Mesodermal cell (in vitro differentiated cells): ENCODE measurements around the gene TMEFF2.

Source experiments
- H3K27ac ChIP-seq: 2 replicates; pipeline ENCODE4 v1.7.0; 2013; ENCODE audit warnings: mild to moderate bottlenecking, low read depth, low read length, moderate library complexity; ENCODE audit not compliant: severe bottlenecking
- H3K36me3 ChIP-seq: 2 replicates; pipeline ENCODE4 v1.7.1; 2013; ENCODE audit warnings: mild to moderate bottlenecking, low read length, moderate library complexity; ENCODE audit not compliant: control insufficient read depth, insufficient read depth
- H3K4me1 ChIP-seq: one replicate; pipeline ENCODE4 v1.7.1; 2013; ENCODE audit warnings: mild to moderate bottlenecking, low read length; ENCODE audit not compliant: insufficient read depth, control insufficient read depth, poor library complexity, severe bottlenecking
- H3K4me3 ChIP-seq: 2 replicates; pipeline ENCODE4 v1.7.0; 2013; ENCODE audit warnings: low read length, control low read depth, mild to moderate bottlenecking; ENCODE audit not compliant: insufficient read depth, poor library complexity, severe bottlenecking; ENCODE audit errors: extremely low read depth
- H3K9me3 ChIP-seq: 2 replicates; pipeline ENCODE4 v1.7.1; 2013; ENCODE audit warnings: mild to moderate bottlenecking, low read length, moderate library complexity; ENCODE audit not compliant: control insufficient read depth
- WGBS, 2 experiments: methylation state at CpG; one replicate each; pipeline ENCODE4 v1.1.5; 2013; ENCODE audit warnings: missing lambda C conversion rate in 2 of 2; ENCODE audit not compliant: insufficient coverage in 2 of 2; 5-methylcytosine and 5-hydroxymethylcytosine counted together

Gene TMEFF2

GRCh38 chr2:191936882-191937405 is 257.8 kb downstream of the TMEFF2 start:
- Histone ChIP-seq H3K27ac (no peak overlapping the region), H3K4me3 (no peak overlapping the region), H3K4me1 (peaks cover 8% of the 10 kb centered on the region), H3K36me3 (no peaks in the 10 kb centered on the region), H3K9me3 (no peaks in the 10 kb centered on the region)
- WGBS, 2 experiments, result 80 to 100% methylated on average over 1 of the region's 2 CpGs

GRCh38 chr2:191935247-191935646 is 259.5 kb downstream of the TMEFF2 start:
- Histone ChIP-seq H3K36me3 (no peaks in the 10 kb centered on the region), H3K4me1 (no peaks in the 10 kb centered on the region), H3K27ac (no peak overlapping the region), H3K4me3 (no peak overlapping the region), H3K9me3 (no peaks in the 10 kb centered on the region)
- 78 to 80% methylated on average over 2 of the region's 3 CpGs for WGBS, 2 experiments

GRCh38 chr2:191933307-191934105 is 261.2 kb downstream of the TMEFF2 start:
- no peaks in the 10 kb centered on the region for H3K36me3 ChIP-seq
- H3K4me1 ChIP-seq, result no peaks in the 10 kb centered on the region
- WGBS, 2 experiments, result no CpG with 5 or more reads among the region's 2 CpGs
- no peaks in the 10 kb centered on the region for H3K9me3 ChIP-seq
- no peak overlapping the region for H3K27ac ChIP-seq
- H3K4me3 ChIP-seq, result no peak overlapping the region

GRCh38 chr2:191932286-191932685 is 262.4 kb downstream of the TMEFF2 start:
- H3K27ac ChIP-seq, result no peak overlapping the region
- H3K4me1 ChIP-seq, result no peaks in the 10 kb centered on the region
- no peaks in the 10 kb centered on the region for H3K9me3 ChIP-seq
- H3K36me3 ChIP-seq, result no peaks in the 10 kb centered on the region
- WGBS, 2 experiments, result no CpG with 5 or more reads among the region's 1 CpG
- no peak overlapping the region for H3K4me3 ChIP-seq

GRCh38 chr2:191931329-191931728 is 263.4 kb downstream of the TMEFF2 start:
- Histone ChIP-seq H3K36me3 (no peaks in the 10 kb centered on the region), H3K4me1 (no peaks in the 10 kb centered on the region), H3K27ac (no peak overlapping the region), H3K4me3 (no peak overlapping the region), H3K9me3 (no peaks in the 10 kb centered on the region)
- 100% methylated on average over 1 of the region's 1 CpG for WGBS, 2 experiments

GRCh38 chr2:191930205-191930604 is 264.5 kb downstream of the TMEFF2 start:
- no peak overlapping the region for H3K4me3 ChIP-seq
- 95 to 100% methylated on average over 1 to 3 of the region's 3 CpGs for WGBS, 2 experiments
- no peaks in the 10 kb centered on the region for H3K36me3 ChIP-seq
- no peaks in the 10 kb centered on the region for H3K9me3 ChIP-seq
- H3K4me1 ChIP-seq, result no peaks in the 10 kb centered on the region
- no peak overlapping the region for H3K27ac ChIP-seq

GRCh38 chr2:191929288-191929687 is 265.4 kb downstream of the TMEFF2 start:
- Histone ChIP-seq H3K27ac (no peak overlapping the region), H3K4me1 (no peaks in the 10 kb centered on the region), H3K4me3 (no peak overlapping the region), H3K9me3 (no peaks in the 10 kb centered on the region), H3K36me3 (no peaks in the 10 kb centered on the region)
- WGBS, 2 experiments, result 100% methylated on average over 3 of the region's 4 CpGs; no CpG with 5 or more reads in 1 of the 2 experiments

- Histone ChIP-seq H3K4me1 (no peaks in the 10 kb centered on the region), H3K27ac (no peak overlapping the region), H3K36me3 (no peaks in the 10 kb centered on the region), H3K4me3 (no peak overlapping the region), H3K9me3 (no peaks in the 10 kb centered on the region)
- no CpG with 5 or more reads among the region's 3 CpGs for WGBS, 2 experiments
Observed at GRCh38 chr2:191927991-191928390, 266.7 kb downstream of the TMEFF2 start.

- no peaks in the 10 kb centered on the region for H3K4me1 ChIP-seq
- no peaks in the 10 kb centered on the region for H3K9me3 ChIP-seq
- H3K36me3 ChIP-seq, result no peaks in the 10 kb centered on the region
- no peak overlapping the region for H3K27ac ChIP-seq
- 42 to 61% methylated on average over 2 to 4 of the region's 4 CpGs for WGBS, 2 experiments
- no peak overlapping the region for H3K4me3 ChIP-seq
Observed at GRCh38 chr2:191927319-191927867, 267.3 kb downstream of the TMEFF2 start.

- no CpG with 5 or more reads among the region's 1 CpG for WGBS, 2 experiments
- Histone ChIP-seq H3K36me3 (no peaks in the 10 kb centered on the region), H3K4me1 (no peaks in the 10 kb centered on the region), H3K4me3 (no peak overlapping the region), H3K27ac (no peak overlapping the region), H3K9me3 (no peaks in the 10 kb centered on the region)
Observed at GRCh38 chr2:191926671-191927070, 268.1 kb downstream of the TMEFF2 start.

GRCh38 chr2:191923652-191923997 is 271.1 kb downstream of the TMEFF2 start:
- Histone ChIP-seq H3K4me3 (no peak overlapping the region), H3K27ac (no peak overlapping the region), H3K36me3 (no peaks in the 10 kb centered on the region), H3K9me3 (no peaks in the 10 kb centered on the region), H3K4me1 (no peaks in the 10 kb centered on the region)
